GM18517 (cell line): ENCODE data around the gene ZNF780A.
A peak's percentile ranks its signal among the peaks of the same experiment; 100 is the strongest.
"Not testable (repeated sequence)": the region's sequence is repeated elsewhere in the genome, so short reads cannot be mapped to it uniquely, and the experiment has no call there.

Experiments
- ATAC-seq: cut with Tn5 transposase; IDR thresholded peaks from one replicate; pipeline ENCODE4 v1.9.1; 2021; ENCODE audit warnings: mild to moderate bottlenecking, moderate library complexity; ENCODE audit not compliant: unreplicated experiment

ZNF780A gene

DNA sequence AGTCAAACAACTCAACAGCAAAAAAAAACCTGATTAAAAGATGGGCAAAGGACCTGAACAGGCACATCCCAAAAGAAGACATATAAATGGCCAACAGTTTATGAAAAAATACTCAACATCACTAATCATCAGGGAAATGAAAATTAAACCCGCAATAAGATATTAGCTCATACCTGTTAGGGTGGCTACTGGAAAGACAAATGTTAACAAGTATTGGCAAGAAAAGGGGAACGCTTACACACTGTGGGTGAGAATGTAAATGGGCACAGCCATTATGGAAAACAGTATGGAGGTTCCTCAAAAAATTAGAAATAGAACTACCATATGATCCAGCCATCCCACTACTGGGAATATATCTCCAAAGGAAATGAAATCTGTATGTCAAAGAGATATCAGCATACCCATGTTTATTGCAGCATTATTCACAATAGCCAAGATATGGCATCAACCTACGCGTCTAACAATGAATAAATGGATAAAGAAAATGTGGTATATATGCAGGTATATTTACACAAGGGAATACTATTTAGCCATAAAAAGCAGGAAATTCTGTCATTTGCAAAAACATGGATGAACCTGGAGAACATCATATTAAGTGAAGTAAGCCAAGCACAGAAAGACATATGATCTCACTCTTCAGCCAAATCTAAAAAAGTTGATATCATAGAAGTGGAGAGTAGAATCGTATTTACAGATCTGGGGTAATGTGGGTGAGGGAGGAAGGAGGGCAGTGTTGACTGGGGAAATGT, 2.3 kb downstream of the ZNF780A start:
- ATAC-seq, result no peak

DNA sequence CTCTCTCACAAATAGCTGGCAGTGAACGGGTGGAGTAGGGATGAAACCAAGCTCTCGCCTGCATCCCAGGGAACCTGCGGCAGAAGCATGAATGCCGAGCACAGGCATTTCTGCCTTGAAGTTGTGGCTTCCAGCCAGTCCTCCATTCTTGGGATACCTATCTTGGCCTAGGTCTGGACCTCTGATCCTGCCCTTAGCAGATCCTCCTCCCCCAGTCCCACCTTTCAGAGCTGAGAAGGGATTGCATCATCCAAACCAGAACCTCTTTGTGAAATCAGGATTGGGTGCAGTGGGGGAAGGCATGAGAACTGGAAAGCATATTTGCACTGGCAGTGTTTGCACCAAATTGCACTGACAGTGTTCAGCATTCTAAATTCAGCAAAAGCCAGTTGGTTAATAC, 5.8 kb downstream of the ZNF780A start:
- no peak for ATAC-seq

DNA sequence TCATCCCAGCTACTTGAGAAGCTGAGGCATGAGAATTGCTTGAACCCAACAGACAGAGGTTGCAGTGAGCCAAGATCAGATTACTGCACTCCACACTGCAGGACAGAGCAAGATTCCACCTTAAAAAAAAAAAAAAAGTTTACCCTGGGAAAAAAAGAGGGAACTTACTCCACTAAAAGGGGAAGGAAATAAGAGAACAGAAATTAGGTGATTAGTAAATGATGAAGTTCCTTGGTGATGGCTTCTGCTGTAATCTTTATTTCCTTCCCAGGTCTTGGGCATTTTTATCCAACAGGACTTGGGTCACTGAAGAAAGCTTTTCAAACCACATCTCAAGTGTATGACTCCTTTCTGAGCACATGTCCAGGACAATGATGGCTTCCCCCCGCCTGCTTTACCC, 9.3 kb downstream of the ZNF780A start:
- no peak for ATAC-seq

DNA sequence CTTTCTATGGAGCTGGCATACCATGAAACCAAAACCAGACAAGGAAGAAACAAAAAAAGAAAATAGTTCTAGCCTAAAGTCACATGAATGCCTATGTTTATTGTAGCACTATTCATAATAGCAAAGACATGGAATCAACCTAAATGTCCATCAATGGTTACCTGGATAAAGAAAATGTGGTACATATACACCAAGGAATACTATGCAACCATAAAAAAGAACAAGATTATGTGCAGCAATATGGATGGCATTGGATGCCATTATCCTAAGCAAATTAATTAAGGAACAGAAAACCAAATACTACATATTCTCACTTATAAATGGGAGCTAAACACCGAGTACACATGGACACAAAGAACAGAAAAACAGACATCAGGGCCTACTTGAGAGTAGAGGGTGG, 10.5 kb downstream of the ZNF780A start:
- no peak for ATAC-seq

DNA sequence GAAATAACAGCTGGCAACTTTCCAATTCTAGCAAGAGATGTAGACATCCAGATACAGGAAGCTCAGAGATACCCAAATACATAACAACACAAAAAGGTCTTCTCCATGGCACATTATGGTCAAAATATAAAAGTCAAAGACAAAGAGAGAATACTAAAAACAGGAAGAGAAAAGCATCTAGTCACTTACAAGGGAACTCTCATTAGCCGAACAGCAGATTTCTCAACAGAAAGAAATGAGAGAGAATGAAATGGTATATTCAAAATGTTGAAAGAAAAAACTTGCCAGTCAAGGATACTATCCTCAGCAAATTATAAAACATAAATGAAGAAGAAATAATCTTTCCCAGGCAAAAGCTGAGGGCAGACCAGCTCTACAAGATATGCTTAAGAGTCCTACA, 12.4 kb downstream of the ZNF780A start:
- ATAC-seq, result no peak

DNA sequence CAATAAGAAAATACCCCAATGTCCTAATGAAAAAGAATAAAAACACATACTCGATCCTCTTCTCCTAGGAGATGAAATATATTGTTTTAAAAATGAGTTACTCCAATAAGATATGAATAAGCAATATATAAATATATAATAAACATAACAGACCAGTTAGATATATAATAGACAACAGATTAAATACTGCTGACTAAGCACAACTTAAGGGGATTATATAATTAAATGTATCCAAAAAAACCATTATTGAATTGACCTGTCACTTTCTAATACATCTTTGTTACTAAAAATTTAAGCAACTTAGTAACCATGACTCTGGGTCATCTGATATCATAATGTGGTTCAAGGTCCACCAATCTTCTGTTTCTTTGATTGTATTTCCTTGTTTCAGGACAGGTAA, 20.7 kb downstream of the ZNF780A start:
- no peak for ATAC-seq

DNA sequence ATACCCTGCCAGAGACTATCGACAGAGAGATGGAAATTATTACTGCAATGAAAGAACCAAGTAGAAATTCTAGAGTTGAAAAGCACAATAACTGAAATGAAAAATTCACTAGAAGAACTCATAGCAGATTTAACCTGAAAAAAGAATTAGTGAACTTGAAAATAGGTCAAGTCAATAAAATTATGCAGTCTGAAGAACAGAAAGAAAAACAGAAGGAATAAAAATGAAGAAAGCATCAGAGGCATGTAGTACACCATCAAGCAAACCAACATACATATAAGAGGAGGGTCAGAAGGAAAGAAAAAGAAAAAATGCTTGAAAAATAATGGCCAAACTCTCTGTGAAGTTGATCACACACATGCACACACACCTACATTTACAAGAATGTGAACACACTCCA, 31.1 kb downstream of the ZNF780A start:
- no peak for ATAC-seq

DNA sequence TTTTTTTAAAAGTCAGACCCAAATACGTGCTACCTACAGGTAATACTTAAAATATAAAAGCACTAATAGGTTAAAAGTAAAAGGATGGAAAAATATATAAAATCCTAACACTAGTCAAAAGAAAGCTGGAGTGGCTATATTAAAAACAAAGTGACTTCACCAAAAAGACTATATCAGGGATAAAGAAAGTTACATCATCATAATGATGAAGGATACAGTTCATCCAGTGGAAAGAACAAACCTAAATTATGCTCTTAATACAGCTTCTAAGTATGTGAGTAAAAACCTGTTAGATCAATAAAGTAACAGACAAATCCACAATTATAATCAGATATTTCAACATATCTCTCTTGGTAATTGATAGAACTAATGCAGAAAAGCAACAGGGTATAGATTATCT, 33.6 kb downstream of the ZNF780A start:
- ATAC-seq, result no peak

DNA sequence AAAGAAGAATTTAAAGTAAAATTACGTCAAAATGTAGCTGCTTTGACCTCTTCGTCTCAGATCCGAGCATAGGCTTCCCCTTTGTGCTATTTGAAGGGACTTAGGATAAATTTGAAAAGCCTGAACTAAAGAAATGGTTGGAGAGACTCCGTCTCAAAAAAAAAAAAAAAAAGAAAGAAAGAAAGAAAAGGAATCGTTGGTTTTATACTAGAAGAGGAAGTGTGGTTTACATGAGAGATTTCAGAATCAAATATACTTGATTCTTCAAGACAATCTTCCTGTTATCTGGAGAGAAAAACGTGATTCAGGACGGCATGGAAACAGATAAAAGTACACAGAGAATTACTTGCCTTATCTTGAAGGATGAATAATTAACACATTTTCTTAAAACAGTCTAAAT, 34.2 kb downstream of the ZNF780A start:
- no peak for ATAC-seq

DNA sequence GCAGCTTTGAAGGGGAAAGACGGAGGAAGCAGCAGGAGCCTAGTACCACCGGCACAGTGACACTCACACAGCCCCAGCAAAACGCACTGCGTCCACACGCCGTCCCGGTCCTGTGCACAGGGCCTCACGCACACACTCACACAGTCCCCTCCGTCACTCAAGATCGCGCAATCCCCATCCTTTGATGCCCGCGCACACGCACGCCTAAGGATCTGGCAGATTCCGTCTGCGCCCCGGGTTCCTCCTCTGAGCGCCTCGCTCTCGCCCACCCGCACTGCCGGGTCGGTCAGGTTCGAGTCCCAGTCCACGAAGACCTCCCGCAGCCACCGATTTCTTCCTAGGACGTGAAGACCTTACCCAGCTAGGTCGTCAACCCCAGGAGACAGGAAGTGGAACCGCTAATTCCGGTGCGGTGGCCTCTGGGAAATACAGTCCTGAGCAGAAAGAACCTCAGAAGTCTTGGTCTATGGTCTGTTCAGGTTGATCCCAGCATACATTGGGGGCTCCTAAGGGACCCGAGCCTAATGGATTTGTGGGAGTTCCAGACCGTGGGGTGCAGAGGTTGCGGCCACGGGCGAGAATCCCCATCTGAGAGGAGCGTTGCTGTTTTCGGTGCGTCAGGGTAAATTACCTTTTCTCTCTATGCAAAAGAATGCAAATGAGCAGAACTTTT, 34.8 kb downstream of the ZNF780A start, which contains the start of gene ZNF780B:
TSS of gene ZNF780B (minus strand) at position 400 of the 673 bp plus-strand sequence. CDS start 5,899 bp downstream, outside the sequence.
- peak; percentile 71 for ATAC-seq

DNA sequence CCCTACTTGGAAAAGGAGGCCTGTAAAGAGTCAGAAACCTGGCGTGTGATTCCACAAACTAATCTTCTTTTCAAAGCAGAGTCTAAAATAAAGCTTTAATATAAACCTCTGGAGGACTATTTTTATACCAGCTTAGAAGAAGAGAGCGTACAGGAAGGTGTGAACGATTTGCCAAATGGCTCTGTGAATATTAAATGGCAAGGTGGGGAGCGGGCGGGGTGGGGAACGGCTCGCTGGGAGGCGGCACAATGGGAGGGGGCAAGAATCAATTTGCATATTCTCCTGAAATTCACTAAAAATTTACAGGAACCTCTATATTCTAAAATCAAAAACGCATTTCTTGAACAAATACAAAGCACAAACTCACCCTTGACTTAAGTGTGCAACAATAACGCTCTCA, 35.7 kb downstream of the ZNF780A start:
- ATAC-seq, result no peak

DNA sequence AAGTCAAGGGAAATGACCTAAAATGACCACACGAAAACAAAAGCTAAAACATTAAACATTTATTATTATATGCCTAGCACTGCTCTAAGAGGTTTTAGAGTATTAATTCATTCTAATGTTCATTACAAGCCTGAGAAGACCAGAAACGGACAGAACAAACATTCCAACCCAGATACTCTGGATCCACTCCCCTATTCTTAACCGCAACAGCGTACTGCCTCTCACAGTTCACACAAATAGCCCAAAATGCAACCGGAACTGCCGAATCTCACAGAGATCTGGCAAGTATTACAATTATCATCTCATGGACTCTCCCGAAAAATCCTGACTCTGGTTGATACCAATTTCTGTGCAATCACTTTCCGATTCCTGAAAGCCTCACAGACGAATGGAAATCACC, 36.1 kb downstream of the ZNF780A start:
- ATAC-seq, result no peak

DNA sequence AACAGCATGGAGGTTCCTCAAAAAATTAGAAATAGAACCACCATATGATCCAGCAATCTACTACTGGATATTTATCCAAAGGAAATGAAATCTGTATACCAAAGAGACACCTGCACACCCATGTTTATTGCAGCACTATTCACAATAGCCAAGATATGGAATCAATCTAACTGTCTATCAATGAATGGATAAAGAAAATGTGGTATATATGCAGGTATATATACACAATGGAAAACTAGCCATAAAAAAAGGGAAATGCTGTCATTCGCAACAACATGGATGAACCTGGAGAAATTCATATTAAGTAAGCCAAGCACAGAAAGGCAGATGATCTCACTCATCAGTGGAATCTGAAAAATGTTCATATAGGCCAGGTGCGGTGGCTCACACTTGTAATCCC, 37.3 kb downstream of the ZNF780A start:
- no peak for ATAC-seq

DNA sequence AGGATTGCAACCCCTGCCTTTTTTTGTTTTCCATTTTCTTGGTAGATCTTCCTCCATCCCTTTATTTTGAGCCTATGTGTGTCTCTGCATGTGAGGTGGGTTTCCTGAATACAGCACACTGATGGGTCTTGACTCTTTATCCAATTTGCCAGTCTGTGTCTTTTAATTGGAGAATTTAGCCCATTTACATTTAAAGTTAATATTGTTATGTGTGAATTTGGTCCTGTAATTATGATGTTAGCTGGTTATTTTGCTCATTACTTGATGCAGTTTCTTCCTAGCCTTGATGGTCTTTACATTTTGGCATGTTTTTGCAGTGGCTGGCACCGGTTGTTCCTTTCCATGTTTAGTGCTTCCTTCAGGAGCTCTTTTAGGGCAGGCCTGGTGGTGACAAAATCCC, 49.0 kb downstream of the ZNF780A start:
- not testable (repeated sequence) for ATAC-seq

DNA sequence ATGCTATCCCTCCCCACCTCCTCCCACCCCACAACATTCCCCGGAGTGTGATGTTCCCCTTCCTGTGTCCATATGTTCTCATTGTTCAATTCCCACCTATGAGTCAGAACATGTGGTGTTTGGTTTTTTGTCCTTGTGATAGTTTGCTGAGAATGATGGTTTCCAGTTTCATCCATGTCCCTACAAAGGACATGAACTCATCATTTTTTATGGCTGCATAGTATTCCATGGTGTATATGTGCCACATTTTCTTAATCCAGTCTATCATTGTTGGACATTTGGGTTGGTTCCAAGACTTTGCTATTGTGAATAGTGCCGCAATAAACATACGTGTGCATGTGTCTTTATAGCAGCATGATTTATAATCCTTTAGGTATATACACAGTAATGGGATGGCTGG, 52.7 kb downstream of the ZNF780A start:
- not testable (repeated sequence) for ATAC-seq

DNA sequence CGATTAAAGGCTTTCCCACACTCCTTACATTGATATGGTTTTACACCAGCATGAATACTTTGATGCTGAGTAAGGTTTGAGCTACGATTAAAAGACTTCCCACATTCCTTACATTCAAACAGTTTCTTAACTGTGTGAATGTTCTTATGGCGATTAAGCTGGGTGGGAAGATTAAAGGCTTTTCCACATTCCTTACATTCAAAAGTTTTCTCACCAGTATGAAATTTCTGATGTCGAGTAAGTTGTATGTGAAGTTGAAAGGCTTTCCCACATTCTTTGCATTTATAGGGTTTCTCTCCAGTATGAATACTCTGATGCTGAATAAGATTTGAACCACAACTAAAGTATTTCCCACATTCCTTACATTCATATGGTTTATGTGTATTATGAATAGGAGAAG, 54.7 kb downstream of the ZNF780A start:
- ATAC-seq, result no peak

DNA sequence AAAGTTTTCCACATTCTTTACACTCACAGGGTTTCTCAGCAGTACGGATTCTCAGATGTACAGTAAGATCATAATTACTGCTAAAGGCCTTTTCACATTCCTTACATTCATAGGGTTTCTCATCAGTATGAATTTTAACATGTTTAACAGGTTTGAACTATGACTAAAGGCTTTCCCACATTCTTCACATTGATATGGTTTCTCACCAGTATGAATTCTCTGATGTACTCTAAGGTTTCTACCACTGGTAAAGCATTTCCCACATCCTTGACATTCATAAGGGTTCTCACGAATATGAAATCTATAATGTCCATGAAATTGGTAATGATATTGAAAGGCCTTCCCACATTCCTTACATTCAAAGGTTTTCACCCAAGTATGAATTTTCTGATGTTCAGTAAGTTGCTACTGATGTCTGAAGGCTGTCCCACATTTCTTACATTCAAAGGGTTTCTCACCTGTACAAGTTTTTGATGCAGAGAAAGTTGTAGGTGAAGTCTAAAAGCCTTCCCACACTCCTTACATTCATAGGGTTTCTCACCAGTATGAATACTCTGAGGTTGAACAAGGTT, 56.7 kb downstream of the ZNF780A start:
- ATAC-seq, result no peak

DNA sequence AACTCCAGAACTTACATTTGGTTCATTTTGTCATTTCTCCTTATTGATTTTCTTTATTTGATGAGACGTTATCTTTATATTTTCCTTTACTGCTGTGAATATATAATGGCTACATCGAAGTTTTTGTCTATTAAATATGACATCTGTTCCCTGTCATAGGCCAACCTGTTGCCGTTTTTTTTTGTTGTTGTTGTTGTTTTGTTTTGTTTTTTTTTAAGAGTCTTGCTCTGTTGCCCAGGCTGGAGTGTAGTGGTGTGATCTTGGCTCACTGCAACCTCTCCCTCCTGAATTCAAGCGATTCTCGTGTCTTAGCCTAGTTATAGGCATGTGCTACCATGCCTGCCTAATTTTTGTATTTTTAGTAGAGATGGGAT, 64.2 kb downstream of the ZNF780A start:
- ATAC-seq, result no peak

DNA sequence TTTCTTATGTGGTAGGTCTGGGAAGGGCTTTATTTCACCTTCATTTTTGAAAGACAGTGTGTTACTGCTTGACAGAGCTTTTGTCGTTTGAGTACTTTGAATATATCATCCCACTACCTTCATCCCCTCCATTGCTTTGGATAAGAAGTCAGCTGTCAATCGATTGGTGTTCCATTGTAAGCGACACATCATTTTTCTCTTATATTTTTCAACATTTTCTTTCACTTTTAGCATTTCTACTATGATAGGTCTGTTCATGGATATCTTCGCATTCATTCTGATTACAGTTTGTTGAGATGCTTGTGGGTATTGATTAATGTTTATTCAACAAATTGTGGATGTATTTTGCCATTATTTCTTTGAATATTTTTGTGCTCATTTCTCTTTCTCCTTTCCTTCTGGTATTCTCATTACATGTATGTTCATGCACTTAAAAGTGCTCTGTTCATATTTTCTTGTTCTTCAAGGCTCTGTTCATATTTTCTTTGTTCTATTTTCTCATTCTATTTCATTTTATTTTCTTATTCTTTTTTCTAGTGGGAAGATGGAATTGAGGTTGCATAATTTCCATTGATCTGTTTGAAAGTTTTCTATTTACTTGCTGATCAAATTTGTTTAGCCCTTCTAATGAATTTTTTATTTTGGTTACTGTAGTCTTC, 64.7 kb downstream of the ZNF780A start:
- no peak for ATAC-seq

DNA sequence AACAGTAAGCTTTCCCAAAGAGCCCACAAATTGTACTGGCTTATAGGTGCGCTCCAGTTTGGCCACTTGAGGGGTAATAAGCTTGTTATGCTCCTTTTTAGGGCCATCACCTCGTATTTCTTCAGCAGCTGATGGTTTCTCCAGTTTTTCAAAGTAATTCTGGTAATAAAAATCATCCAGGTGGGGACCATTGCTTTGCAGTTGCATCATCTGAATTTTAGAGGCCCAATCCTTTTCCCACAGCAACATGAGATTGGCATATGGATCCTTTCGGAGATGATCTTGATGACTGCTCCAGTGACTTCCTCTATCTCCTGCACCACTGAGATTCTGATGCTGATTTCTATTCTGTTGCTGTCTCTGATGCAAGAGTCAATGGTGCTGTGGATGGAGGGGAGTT, 66.8 kb downstream of the ZNF780A start:
- no peak for ATAC-seq
